Measurements from ENCODE around the gene STAMBPL1. TPM values are rescaled to one million over a fixed set of nuclear protein-coding genes. Genes with fewer than 3 reads are reported as not detected.
"Not testable (repeated sequence)": the region's sequence is repeated elsewhere in the genome, so short reads cannot be mapped to it uniquely, and the experiment has no call there.

The STAMBPL1 gene
- polyA plus RNA-seq, 1 donor = 25.5 TPM

GRCh38 chr10:88932029-88932428 lies 52.0 kb downstream of the STAMBPL1 start:
- H3K27ac ChIP-seq (ENCODE audit: low read length) = not testable (repeated sequence)
- WGBS (ENCODE audit: insufficient coverage, low lambda C conversion rate) = no CpG with 5 or more reads among the region's 5 CpGs

DNA sequence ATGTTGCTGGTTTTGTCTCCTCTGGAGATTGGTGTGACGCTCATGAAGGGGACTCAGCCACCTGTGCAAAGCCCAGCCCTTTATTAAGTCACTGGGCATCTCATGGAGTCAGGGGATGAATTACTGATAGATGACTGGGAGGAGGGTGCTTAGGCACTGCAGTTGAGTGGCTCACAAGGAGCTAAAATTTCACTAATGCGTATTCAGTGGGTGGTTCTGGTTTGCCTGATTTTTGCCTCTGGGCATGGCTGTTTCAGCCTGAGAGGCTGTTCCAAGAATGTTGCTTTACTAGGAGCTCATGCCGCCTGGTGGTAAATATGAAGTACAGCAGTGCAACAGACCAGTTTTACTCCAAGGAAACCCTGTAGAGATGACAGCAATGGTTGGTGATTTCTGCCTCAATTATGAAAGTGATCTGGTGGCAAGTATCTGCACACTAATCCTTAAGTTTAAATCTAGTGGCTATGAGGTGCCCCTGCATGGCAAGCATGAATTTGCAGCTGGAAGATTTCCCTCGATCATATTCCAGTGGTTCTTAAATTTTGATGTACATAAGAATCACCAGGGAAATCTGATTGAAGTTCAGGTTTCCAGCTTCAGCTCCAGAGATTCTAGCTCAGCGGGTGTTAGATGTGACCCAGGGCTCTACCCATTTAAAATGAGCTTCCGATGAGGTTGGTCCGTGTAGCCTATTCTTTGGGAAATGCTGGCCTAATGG lies 52.7 kb downstream of the STAMBPL1 start:
- Histone ChIP-seq H3K36me3 (ENCODE audit: control insufficient read depth, insufficient read depth, low read length) (peaks cover 29% of the 10 kb centered on the region), H3K9me3 (ENCODE audit: control insufficient read depth, low read depth, low read length) (no peaks in the 10 kb centered on the region), H3K27ac (ENCODE audit: low read length) (no peak overlapping the region), H3K4me1 (ENCODE audit: control insufficient read depth, insufficient read depth, low read length) (peaks cover 4% of the 10 kb centered on the region), H3K4me3 (ENCODE audit: low read length) (no peak overlapping the region), H3K27me3 (ENCODE audit: control insufficient read depth, insufficient read depth, low read length) (no peaks in the 10 kb centered on the region)
- DNase-seq = peak; percentile 54 to 65
- no CpG with 5 or more reads among the region's 7 CpGs for WGBS (ENCODE audit: insufficient coverage, low lambda C conversion rate)

More at GRCh38 chr10:88932029-88932428, 52.0 kb downstream of the STAMBPL1 start:
- H3K4me1 ChIP-seq (ENCODE audit: control insufficient read depth, insufficient read depth, low read length); DNase-seq; H3K27me3 ChIP-seq (ENCODE audit: control insufficient read depth, insufficient read depth, low read length); H3K4me3 ChIP-seq (ENCODE audit: low read length); H3K9me3 ChIP-seq (ENCODE audit: control insufficient read depth, low read depth, low read length): not testable (repeated sequence)
- peaks cover 28% of the 10 kb centered on the region for H3K36me3 ChIP-seq (ENCODE audit: control insufficient read depth, insufficient read depth, low read length)

- no peaks in the 10 kb centered on the region for H3K9me3 ChIP-seq (ENCODE audit: control insufficient read depth, low read depth, low read length)
- H3K36me3 ChIP-seq (ENCODE audit: control insufficient read depth, insufficient read depth, low read length) = peaks cover 36% of the 10 kb centered on the region
- no peak for DNase-seq
- H3K4me1 ChIP-seq (ENCODE audit: control insufficient read depth, insufficient read depth, low read length) = peaks cover 4% of the 10 kb centered on the region
- WGBS (ENCODE audit: insufficient coverage, low lambda C conversion rate) = no CpG with 5 or more reads among the region's 2 CpGs
- no peaks in the 10 kb centered on the region for H3K27me3 ChIP-seq (ENCODE audit: control insufficient read depth, insufficient read depth, low read length)
- H3K27ac ChIP-seq (ENCODE audit: low read length) = no peak overlapping the region
- no peak overlapping the region for H3K4me3 ChIP-seq (ENCODE audit: low read length)
Observed at GRCh38 chr10:88933564-88933963, 53.5 kb downstream of the STAMBPL1 start.

DNA sequence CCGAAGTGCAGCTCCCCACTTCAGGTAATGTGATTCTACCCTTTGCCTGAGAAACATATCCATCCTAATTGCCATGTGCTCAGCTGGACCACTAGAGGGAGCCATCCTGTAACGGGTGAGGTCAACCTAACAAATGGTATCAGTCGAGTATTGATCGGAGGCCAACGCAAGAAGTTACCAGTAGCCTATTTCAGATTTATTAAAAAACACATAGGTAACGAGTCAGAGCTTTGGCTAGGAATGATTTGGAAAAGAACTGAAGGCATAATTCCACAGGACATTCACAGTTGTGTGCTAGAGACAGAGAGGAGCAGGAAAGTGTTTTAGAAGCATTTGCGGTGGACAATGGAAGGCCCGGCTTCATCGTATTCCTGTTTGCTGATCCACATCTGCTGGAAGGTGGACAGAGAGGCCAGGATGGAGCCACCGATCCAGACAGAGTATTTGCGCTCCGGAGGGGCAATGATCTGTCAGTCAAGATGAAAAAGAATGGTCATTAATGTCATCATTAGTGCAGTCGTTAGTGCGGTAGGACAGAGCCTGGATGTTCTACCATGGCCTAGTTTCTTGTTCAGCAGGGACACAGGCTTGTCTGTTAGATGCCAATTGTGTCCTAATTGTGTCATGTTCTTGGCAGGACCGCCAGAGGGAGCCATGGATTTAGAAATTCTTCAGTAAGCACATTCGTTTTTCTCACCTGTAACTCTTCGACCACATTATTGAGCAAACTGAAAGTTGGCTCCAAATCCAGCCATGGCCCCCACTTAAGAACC lies 55.0 kb downstream of the STAMBPL1 start:
- H3K4me3 ChIP-seq (ENCODE audit: low read length) = no peak overlapping the region
- peaks cover 48% of the 10 kb centered on the region for H3K36me3 ChIP-seq (ENCODE audit: control insufficient read depth, insufficient read depth, low read length)
- DNase-seq = peak; percentile 70 to 73
- no peaks in the 10 kb centered on the region for H3K27me3 ChIP-seq (ENCODE audit: control insufficient read depth, insufficient read depth, low read length)
- peak overlapping the region; percentile 28 for H3K27ac ChIP-seq (ENCODE audit: low read length)
- H3K4me1 ChIP-seq (ENCODE audit: control insufficient read depth, insufficient read depth, low read length) = peaks cover 4% of the 10 kb centered on the region
- 28% methylated on average over 6 of the region's 17 CpGs for WGBS (ENCODE audit: insufficient coverage, low lambda C conversion rate)
- H3K9me3 ChIP-seq (ENCODE audit: control insufficient read depth, low read depth, low read length) = no peaks in the 10 kb centered on the region

- Histone ChIP-seq H3K36me3 (ENCODE audit: control insufficient read depth, insufficient read depth, low read length) (peaks cover 61% of the 10 kb centered on the region), H3K27ac (ENCODE audit: low read length) (no peak overlapping the region), H3K9me3 (ENCODE audit: control insufficient read depth, low read depth, low read length) (no peaks in the 10 kb centered on the region), H3K27me3 (ENCODE audit: control insufficient read depth, insufficient read depth, low read length) (no peaks in the 10 kb centered on the region), H3K4me3 (ENCODE audit: low read length) (no peak overlapping the region), H3K4me1 (ENCODE audit: control insufficient read depth, insufficient read depth, low read length) (peaks cover 4% of the 10 kb centered on the region)
- 100% methylated on average over 1 of the region's 3 CpGs for WGBS (ENCODE audit: insufficient coverage, low lambda C conversion rate)
- DNase-seq = no peak
Observed at GRCh38 chr10:88936656-88937055, 56.6 kb downstream of the STAMBPL1 start.

DNA sequence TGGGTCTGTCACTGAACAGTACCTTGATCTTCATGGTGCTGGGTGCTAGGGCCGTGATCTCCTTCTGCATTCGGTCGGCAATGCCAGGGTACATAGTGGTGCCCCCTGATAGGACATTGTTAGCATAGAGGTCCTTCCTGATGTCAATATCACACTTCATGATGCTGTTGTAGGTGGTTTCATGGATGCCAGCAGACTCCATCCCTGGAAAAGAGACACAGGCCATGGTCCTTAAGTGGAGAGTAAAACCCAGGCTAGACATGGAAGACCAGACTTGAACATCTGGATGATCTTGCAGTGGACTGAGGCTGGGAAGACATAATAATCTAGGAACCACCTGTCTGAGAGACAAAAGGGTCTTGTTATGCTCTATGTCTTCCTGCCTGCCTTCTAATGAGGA lies 58.0 kb downstream of the STAMBPL1 start:
- DNase-seq = no peak
- WGBS (ENCODE audit: insufficient coverage, low lambda C conversion rate) = no CpG with 5 or more reads among the region's 3 CpGs
- H3K4me3 ChIP-seq (ENCODE audit: low read length) = no peak overlapping the region
- no peaks in the 10 kb centered on the region for H3K4me1 ChIP-seq (ENCODE audit: control insufficient read depth, insufficient read depth, low read length)
- no peak overlapping the region for H3K27ac ChIP-seq (ENCODE audit: low read length)
- H3K36me3 ChIP-seq (ENCODE audit: control insufficient read depth, insufficient read depth, low read length) = peaks cover 72% of the 10 kb centered on the region
- no peaks in the 10 kb centered on the region for H3K9me3 ChIP-seq (ENCODE audit: control insufficient read depth, low read depth, low read length)
- no peaks in the 10 kb centered on the region for H3K27me3 ChIP-seq (ENCODE audit: control insufficient read depth, insufficient read depth, low read length)

DNA sequence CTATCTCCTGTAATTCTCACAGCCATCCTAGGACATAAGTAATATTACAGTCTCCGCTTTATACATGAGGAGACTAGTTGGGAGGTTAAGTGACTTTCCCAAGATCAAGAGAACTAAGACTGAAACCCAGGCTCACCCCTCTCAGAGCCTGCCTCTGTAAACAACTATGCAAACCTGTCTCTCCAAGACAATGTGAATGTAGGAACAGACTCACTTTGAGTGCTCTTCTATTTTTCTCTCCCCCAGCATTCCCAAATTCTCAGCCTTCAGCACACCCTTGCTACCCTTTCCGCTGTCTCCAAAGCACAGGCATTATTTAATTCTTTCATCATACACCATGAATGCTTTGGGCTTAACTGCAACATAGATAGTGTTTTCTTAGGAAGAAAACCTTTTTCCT lies 58.9 kb downstream of the STAMBPL1 start:
- Histone ChIP-seq H3K4me3 (ENCODE audit: low read length) (no peak overlapping the region), H3K4me1 (ENCODE audit: control insufficient read depth, insufficient read depth, low read length) (no peaks in the 10 kb centered on the region), H3K9me3 (ENCODE audit: control insufficient read depth, low read depth, low read length) (no peaks in the 10 kb centered on the region), H3K36me3 (ENCODE audit: control insufficient read depth, insufficient read depth, low read length) (peaks cover 75% of the 10 kb centered on the region), H3K27me3 (ENCODE audit: control insufficient read depth, insufficient read depth, low read length) (no peaks in the 10 kb centered on the region), H3K27ac (ENCODE audit: low read length) (no peak overlapping the region)
- WGBS (ENCODE audit: insufficient coverage, low lambda C conversion rate) = 100% methylated on average over 1 of the region's 2 CpGs
- DNase-seq = no peak

DNA sequence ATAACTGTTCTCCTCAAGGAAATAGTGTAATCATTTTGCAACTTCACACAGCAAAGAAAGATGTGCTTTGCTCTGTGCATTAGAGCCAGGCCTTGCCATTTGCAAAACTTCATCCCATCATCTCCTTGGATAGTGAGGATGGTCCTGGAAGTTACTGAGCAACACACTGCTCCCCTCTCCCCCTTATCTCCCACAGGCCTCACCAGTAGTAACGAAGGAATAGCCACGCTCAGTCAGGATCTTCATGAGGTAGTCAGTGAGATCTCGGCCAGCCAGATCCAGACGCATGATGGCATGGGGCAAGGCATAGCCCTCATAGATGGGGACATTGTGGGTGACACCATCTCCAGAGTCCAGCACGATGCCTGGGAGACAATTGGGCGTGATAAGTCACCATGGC lies 61.0 kb downstream of the STAMBPL1 start:
- Histone ChIP-seq H3K27ac (ENCODE audit: low read length) (no peak overlapping the region), H3K4me1 (ENCODE audit: control insufficient read depth, insufficient read depth, low read length) (no peaks in the 10 kb centered on the region), H3K36me3 (ENCODE audit: control insufficient read depth, insufficient read depth, low read length) (peaks cover 71% of the 10 kb centered on the region), H3K27me3 (ENCODE audit: control insufficient read depth, insufficient read depth, low read length) (no peaks in the 10 kb centered on the region), H3K9me3 (ENCODE audit: control insufficient read depth, low read depth, low read length) (no peaks in the 10 kb centered on the region), H3K4me3 (ENCODE audit: low read length) (no peak overlapping the region)
- no peak for DNase-seq
- 100% methylated on average over 2 of the region's 6 CpGs for WGBS (ENCODE audit: insufficient coverage, low lambda C conversion rate)

GRCh38 chr10:88943778-88944177 lies 63.7 kb downstream of the STAMBPL1 start:
- H3K27ac ChIP-seq (ENCODE audit: low read length) = no peak overlapping the region
- H3K9me3 ChIP-seq (ENCODE audit: control insufficient read depth, low read depth, low read length) = no peaks in the 10 kb centered on the region
- no peaks in the 10 kb centered on the region for H3K4me1 ChIP-seq (ENCODE audit: control insufficient read depth, insufficient read depth, low read length)
- DNase-seq = no peak
- no peak overlapping the region for H3K4me3 ChIP-seq (ENCODE audit: low read length)
- no peaks in the 10 kb centered on the region for H3K27me3 ChIP-seq (ENCODE audit: control insufficient read depth, insufficient read depth, low read length)
- peaks cover 57% of the 10 kb centered on the region for H3K36me3 ChIP-seq (ENCODE audit: control insufficient read depth, insufficient read depth, low read length)
- no CpG with 5 or more reads among the region's 3 CpGs for WGBS (ENCODE audit: insufficient coverage, low lambda C conversion rate)

DNA sequence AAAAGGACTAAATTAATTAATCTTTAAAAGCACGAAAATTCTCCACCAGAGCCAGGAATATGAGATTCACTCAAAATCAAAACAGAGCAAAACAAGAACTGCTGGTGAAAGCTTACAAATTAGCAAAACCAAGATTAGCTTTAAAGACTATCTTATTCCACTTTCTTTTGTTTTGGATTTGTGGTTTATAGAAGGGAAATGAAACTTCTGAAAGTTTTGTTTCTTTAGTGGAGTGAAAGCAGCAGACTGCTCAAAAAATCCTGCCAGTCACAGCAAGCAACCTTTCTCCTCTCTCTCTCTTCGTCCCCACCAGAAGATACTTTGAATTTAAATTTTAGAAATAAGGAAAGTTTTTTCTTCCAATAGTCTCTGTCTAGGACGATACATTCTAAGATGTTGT lies 64.8 kb downstream of the STAMBPL1 start:
- Histone ChIP-seq H3K4me1 (ENCODE audit: control insufficient read depth, insufficient read depth, low read length) (no peaks in the 10 kb centered on the region), H3K36me3 (ENCODE audit: control insufficient read depth, insufficient read depth, low read length) (peaks cover 48% of the 10 kb centered on the region), H3K27ac (ENCODE audit: low read length) (no peak overlapping the region), H3K27me3 (ENCODE audit: control insufficient read depth, insufficient read depth, low read length) (no peaks in the 10 kb centered on the region), H3K9me3 (ENCODE audit: control insufficient read depth, low read depth, low read length) (no peaks in the 10 kb centered on the region), H3K4me3 (ENCODE audit: low read length) (no peak overlapping the region)
- no peak for DNase-seq
- WGBS (ENCODE audit: insufficient coverage, low lambda C conversion rate) = 100% methylated on average over 3 of the region's 3 CpGs

Data from large intestine (tissue), 3 donors.